ENCODE measurements around the gene UBE2E3. TPM values are rescaled to one million over a fixed set of nuclear protein-coding genes. Genes with fewer than 3 reads are reported as not detected.

UBE2E3 gene
- total RNA-seq, 1 experiment from 2014 or later = 180 TPM

- Histone ChIP-seq H3K36me3 (ENCODE audit: low read depth) (no peaks in the 10 kb centered on the region), H3K79me2 (ENCODE audit: low read depth) (peaks cover 67% of the 10 kb centered on the region), H4K20me1 (ENCODE audit: insufficient read depth) (peaks cover 14% of the 10 kb centered on the region), H2AFZ (no peak overlapping the region), H3K27me3 (ENCODE audit: insufficient read depth, low read depth) (no peaks in the 10 kb centered on the region), H3K4me2 (no peak overlapping the region), H3K9me2 (ENCODE audit: insufficient read depth) (no peaks in the 10 kb centered on the region; the same call in 1 of the 2 replicates), H3K27ac (no peak overlapping the region), H3K4me3 (no peak overlapping the region), H3K9me3 (ENCODE audit: insufficient read depth, low read depth) (no peaks in the 10 kb centered on the region), H3F3A (ENCODE audit: insufficient read depth, low read depth) (no peaks in the 10 kb centered on the region; the same call in 1 of the 2 replicates), H3K4me1 (replicated peaks; ENCODE audit: insufficient read depth) (0 out of 2 replicates have a peak, but pooled peaks cover 3% of the 10 kb centered on the region)
- no peak for DNase-seq
- intact Hi-C loops (cut with micrococcal nuclease; ENCODE audit: unreplicated experiment) = loop anchor here (10.0 kb wide), 1 partner anchor 677 kb away; no protein-coding TSS in a partner anchor
- TF ChIP-seq EZH2 (IDR thresholded peaks at IDR 0.05; ENCODE audit: low read depth) = no peak
- no peak for TF ChIP-seq CTCF (conservative IDR thresholded peaks at IDR 0.05)
- CTCF ChIA-PET = interaction anchor here (0.7 kb wide), 1 partner anchor 735 kb away, joined by 17 read pairs; no protein-coding TSS in a partner anchor
- POLR2A ChIA-PET (ENCODE audit: unreplicated experiment) = interaction anchor here (0.7 kb wide), 1 partner anchor 671 kb away, joined by 3 read pairs; no protein-coding TSS in a partner anchor
- BruUV-seq (replicated peaks) = no TSS peak
Measured at GRCh38 chr2:181041661-181042060, 61.3 kb downstream of the UBE2E3 start.

GRCh38 chr2:181042706-181043105, 62.3 kb downstream of the UBE2E3 start:
- no TSS peak for BruUV-seq (replicated peaks)
- peaks cover 70% of the 10 kb centered on the region for H3K79me2 ChIP-seq (ENCODE audit: low read depth)
- ChIA-PET CTCF (no interaction called here), POLR2A (ENCODE audit: unreplicated experiment) (no interaction called here)
- H2AFZ ChIP-seq = no peak overlapping the region
- H3F3A ChIP-seq (ENCODE audit: insufficient read depth, low read depth) = no peaks in the 10 kb centered on the region; the same call in 1 of the 2 replicates
- no peak for DNase-seq
- peaks cover 14% of the 10 kb centered on the region for H4K20me1 ChIP-seq (ENCODE audit: insufficient read depth)
- no peak overlapping the region for H3K27ac ChIP-seq
- no peak for TF ChIP-seq CTCF (conservative IDR thresholded peaks at IDR 0.05)
- TF ChIP-seq EZH2 (IDR thresholded peaks at IDR 0.05; ENCODE audit: low read depth) = no peak
- no peak overlapping the region for H3K4me2 ChIP-seq
- H3K36me3 ChIP-seq (ENCODE audit: low read depth) = no peaks in the 10 kb centered on the region
- no peaks in the 10 kb centered on the region for H3K27me3 ChIP-seq (ENCODE audit: insufficient read depth, low read depth)
- H3K4me3 ChIP-seq = no peak overlapping the region
- no peaks in the 10 kb centered on the region; the same call in 1 of the 2 replicates for H3K9me2 ChIP-seq (ENCODE audit: insufficient read depth)
- no peaks in the 10 kb centered on the region for H3K4me1 ChIP-seq (replicated peaks; ENCODE audit: insufficient read depth)
- no peaks in the 10 kb centered on the region for H3K9me3 ChIP-seq (ENCODE audit: insufficient read depth, low read depth)
- intact Hi-C loops (cut with micrococcal nuclease; ENCODE audit: unreplicated experiment) = loop anchor here (10.0 kb wide), 1 partner anchor 678 kb away; no protein-coding TSS in a partner anchor

- ChIA-PET POLR2A (ENCODE audit: unreplicated experiment) (no interaction called here), CTCF (no interaction called here)
- no peak overlapping the region for H3K4me2 ChIP-seq
- no peaks in the 10 kb centered on the region for H3K4me1 ChIP-seq (replicated peaks; ENCODE audit: insufficient read depth)
- TF ChIP-seq EZH2 (IDR thresholded peaks at IDR 0.05; ENCODE audit: low read depth) (no peak), CTCF (conservative IDR thresholded peaks at IDR 0.05) (no peak)
- H2AFZ ChIP-seq = no peak overlapping the region
- no peaks in the 10 kb centered on the region for H3K36me3 ChIP-seq (ENCODE audit: low read depth)
- DNase-seq = no peak
- no TSS peak for BruUV-seq (replicated peaks)
- peaks cover 61% of the 10 kb centered on the region for H3K79me2 ChIP-seq (ENCODE audit: low read depth)
- no peak overlapping the region for H3K27ac ChIP-seq
- no peaks in the 10 kb centered on the region for H3K27me3 ChIP-seq (ENCODE audit: insufficient read depth, low read depth)
- H3K9me2 ChIP-seq (ENCODE audit: insufficient read depth) = no peaks in the 10 kb centered on the region; the same call in 1 of the 2 replicates
- H4K20me1 ChIP-seq (ENCODE audit: insufficient read depth) = peaks cover 11% of the 10 kb centered on the region; the same call in 1 of the 2 replicates
- no peak overlapping the region for H3K4me3 ChIP-seq
- no peaks in the 10 kb centered on the region; the same call in 1 of the 2 replicates for H3F3A ChIP-seq (ENCODE audit: insufficient read depth, low read depth)
- H3K9me3 ChIP-seq (ENCODE audit: insufficient read depth, low read depth) = no peaks in the 10 kb centered on the region
- intact Hi-C loops (cut with micrococcal nuclease; ENCODE audit: unreplicated experiment) = loop anchor here (10.0 kb wide), 1 partner anchor 682 kb away; no protein-coding TSS in a partner anchor
Measured at GRCh38 chr2:181046833-181047232, 66.4 kb downstream of the UBE2E3 start.

Measured in PC-9 (cell line).